HepG2 (cell line): ENCODE data around the gene CASS4. TPM values are rescaled to one million over a fixed set of nuclear protein-coding genes. Genes with fewer than 3 reads are reported as not detected.

Source experiments
- ASH2L ChIP-seq: fragments of 300-600, 200-600 bp; sonication (generic); IDR thresholded peaks from 2 replicates; pipeline ENCODE4 v1.7.0; 2017; ENCODE audit warnings: low read depth, mild to moderate bottlenecking, moderate library complexity, mixed read lengths, low read length; ENCODE audit not compliant: insufficient read length
- EEA1 ChIP-seq: sonication (generic); formaldehyde crosslinking; IDR thresholded peaks from 2 replicates; pipeline ENCODE4 v1.5.1; 2020; ENCODE audit warnings: mild to moderate bottlenecking, missing genetic modification reagents, borderline replicate concordance
- HNF4A ChIP-seq: sonication (generic); formaldehyde crosslinking; IDR thresholded peaks from 2 replicates; pipeline ENCODE4 v1.4.0; 2020; ENCODE audit warnings: missing genetic modification reagents
- MTF1 ChIP-seq: sonication (generic); formaldehyde crosslinking; IDR thresholded peaks from 2 replicates; pipeline ENCODE4 v1.5.0; 2020; ENCODE audit warnings: missing genetic modification reagents
- ZNF431 ChIP-seq: sonication (generic); formaldehyde crosslinking; IDR thresholded peaks from 2 replicates; pipeline ENCODE4 v1.9.0; 2022; ENCODE audit warnings: missing genetic modification reagents, low read depth, mild to moderate bottlenecking, borderline replicate concordance
- ZNF589 ChIP-seq: sonication (generic); formaldehyde crosslinking; conservative IDR thresholded peaks from 2 replicates; pipeline ENCODE4 v1.8.0; 2022; ENCODE audit warnings: mild to moderate bottlenecking, moderate library complexity, missing genetic modification reagents
- ZNF773 ChIP-seq: sonication (generic); formaldehyde crosslinking; IDR thresholded peaks from 2 replicates; pipeline ENCODE4 v1.4.0; 2020; ENCODE audit warnings: missing genetic modification reagents, borderline replicate concordance
- polyA plus RNA-seq, 8 experiments: library from polyadenylated mRNA; depleted of rRNA in 3 of 8; stranded (reverse) in 7 of 8; unstranded in 1 of 8; fragments of >200 nt; fragmentation: Illumina TruSeq in 4 of 8; extraction: Trizol in 4 of 8; gene quantifications; 2 replicates each; pipeline versions ENCODE4 v1.2.1 to v1.2.3, GENCODE V29; 2011 to 2016; ENCODE audit warnings: low read depth in 4 of 8, missing spikeins in 1 of 8, mixed read lengths in 1 of 8; ENCODE audit not compliant: insufficient read depth in 1 of 8
- total RNA-seq, 5 experiments: library from RNA; depleted of rRNA; stranded (reverse); fragments of >200 nt; fragmentation: Illumina TruSeq; extraction: Trizol; gene quantifications; 2 replicates each; pipeline ENCODE4 v1.2.3, GENCODE V29; 2016; ENCODE audit warnings: low read depth in 1 of 5
- TF ChIP-seq, protein P1 (sequence below): sonication (generic); formaldehyde crosslinking; conservative IDR thresholded peaks from 2 replicates; pipeline ENCODE4 v1.4.0; 2020; ENCODE audit warnings: missing genetic modification reagents
- TF ChIP-seq, protein P2 (sequence below): sonication (generic); formaldehyde crosslinking; IDR thresholded peaks from 2 replicates; pipeline ENCODE4 v1.4.0; 2020; ENCODE audit warnings: low read depth, mild to moderate bottlenecking, missing genetic modification reagents
- TF ChIP-seq, protein P3 (sequence below): sonication (generic); formaldehyde crosslinking; IDR thresholded peaks from 2 replicates; pipeline ENCODE4 v1.4.0; 2020; ENCODE audit warnings: low read depth, mild to moderate bottlenecking, missing genetic modification reagents

Gene CASS4
- total and polyA plus RNA-seq, 2 of the 13 experiments (the other 11 are each of a cell fraction or from before 2014, with no cell fraction given) = 0.17 to 0.49 TPM

DNA sequence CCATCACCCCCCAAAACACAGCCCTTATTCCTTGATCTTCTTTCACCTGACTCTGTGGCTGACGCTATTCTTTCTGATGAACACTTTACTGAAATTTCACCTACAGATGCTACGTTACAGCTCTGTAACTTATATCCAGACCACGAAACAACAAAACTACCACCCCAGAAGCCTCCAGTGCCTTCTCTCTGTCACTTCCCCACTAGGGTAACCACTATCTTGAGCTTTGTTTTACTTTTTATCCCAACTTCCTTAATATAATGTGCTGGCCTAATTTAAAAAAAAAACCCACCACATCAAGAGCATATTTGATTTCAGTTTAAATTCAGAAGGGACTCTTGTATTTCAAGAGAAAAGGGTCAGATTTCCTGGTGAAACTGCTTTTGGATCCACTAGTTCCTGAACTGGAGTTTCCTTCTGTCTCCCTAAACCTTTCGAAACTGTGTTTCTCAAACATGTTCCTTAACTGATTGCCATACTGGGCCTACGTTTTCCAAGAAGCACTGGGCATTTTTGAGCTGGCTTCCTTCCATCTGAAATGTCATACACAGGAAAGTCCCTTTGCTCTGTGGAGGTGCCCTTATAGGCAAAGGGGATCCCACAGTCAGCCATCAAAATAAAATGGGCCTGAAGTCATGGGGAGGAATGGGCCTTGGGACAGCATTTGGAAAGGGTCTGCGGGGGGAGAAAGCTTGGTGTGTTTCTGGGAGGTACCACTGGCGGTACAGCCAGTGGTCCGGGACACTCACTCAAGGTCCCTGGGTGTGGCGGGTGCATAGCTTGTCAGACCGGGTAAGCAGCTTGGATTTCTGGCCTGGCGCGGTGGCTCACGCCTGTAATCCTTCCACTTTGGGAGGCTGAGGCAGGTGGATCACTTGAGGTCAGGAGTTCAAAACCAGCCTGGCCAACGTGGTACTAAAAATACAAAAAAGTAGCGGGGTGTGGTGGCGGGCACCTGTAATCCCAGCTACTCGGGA is 30.6 kb downstream of the CASS4 start (continued):
- TF ChIP-seq, protein P1, sequence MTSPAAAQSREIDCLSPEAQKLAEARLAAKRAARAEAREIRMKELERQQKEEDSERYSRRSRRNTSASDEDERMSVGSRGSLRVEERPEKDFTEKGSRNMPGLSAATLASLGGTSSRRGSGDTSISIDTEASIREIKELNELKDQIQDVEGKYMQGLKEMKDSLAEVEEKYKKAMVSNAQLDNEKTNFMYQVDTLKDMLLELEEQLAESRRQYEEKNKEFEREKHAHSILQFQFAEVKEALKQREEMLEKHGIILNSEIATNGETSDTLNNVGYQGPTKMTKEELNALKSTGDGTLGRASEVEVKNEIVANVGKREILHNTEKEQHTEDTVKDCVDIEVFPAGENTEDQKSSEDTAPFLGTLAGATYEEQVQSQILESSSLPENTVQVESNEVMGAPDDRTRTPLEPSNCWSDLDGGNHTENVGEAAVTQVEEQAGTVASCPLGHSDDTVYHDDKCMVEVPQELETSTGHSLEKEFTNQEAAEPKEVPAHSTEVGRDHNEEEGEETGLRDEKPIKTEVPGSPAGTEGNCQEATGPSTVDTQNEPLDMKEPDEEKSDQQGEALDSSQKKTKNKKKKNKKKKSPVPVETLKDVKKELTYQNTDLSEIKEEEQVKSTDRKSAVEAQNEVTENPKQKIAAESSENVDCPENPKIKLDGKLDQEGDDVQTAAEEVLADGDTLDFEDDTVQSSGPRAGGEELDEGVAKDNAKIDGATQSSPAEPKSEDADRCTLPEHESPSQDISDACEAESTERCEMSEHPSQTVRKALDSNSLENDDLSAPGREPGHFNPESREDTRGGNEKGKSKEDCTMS (CRISPR knock-in tag) = no peak
- TF ChIP-seq ASH2L (no peak), EEA1 (CRISPR knock-in tag) (no peak), HNF4A (no peak), MTF1 (CRISPR knock-in tag) (no peak), ZNF431 (CRISPR knock-in tag) (no peak), ZNF589 (CRISPR knock-in tag) (no peak), ZNF773 (CRISPR knock-in tag) (no peak)
- TF ChIP-seq, protein P2, sequence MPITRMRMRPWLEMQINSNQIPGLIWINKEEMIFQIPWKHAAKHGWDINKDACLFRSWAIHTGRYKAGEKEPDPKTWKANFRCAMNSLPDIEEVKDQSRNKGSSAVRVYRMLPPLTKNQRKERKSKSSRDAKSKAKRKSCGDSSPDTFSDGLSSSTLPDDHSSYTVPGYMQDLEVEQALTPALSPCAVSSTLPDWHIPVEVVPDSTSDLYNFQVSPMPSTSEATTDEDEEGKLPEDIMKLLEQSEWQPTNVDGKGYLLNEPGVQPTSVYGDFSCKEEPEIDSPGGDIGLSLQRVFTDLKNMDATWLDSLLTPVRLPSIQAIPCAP (CRISPR knock-in tag) = no peak
- TF ChIP-seq, protein P3, sequence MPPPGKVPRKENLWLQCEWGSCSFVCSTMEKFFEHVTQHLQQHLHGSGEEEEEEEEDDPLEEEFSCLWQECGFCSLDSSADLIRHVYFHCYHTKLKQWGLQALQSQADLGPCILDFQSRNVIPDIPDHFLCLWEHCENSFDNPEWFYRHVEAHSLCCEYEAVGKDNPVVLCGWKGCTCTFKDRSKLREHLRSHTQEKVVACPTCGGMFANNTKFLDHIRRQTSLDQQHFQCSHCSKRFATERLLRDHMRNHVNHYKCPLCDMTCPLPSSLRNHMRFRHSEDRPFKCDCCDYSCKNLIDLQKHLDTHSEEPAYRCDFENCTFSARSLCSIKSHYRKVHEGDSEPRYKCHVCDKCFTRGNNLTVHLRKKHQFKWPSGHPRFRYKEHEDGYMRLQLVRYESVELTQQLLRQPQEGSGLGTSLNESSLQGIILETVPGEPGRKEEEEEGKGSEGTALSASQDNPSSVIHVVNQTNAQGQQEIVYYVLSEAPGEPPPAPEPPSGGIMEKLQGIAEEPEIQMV = no peak
